H1 (cell line): Measurements from ENCODE around the gene SERGEF. TPM values are rescaled to one million over a fixed set of nuclear protein-coding genes. Genes with fewer than 3 reads are reported as not detected.

Source experiments
- BCL11A ChIP-seq, 2 experiments: IDR thresholded peaks; one replicate each; pipeline ENCODE4 v1.6.1; 2011; ENCODE audit warnings: low read depth in 2 of 2, low read length in 2 of 2, mild to moderate bottlenecking in 2 of 2
- BRCA1 ChIP-seq: IDR thresholded peaks from 2 replicates; pipeline ENCODE4 v1.6.1; 2012; ENCODE audit warnings: low read depth, low read length, improper control_type of control experiment
- CHD7 ChIP-seq: fragments of 300-600 bp; sonication (generic); IDR thresholded peaks from 2 replicates; pipeline ENCODE4 v1.7.1; 2012; ENCODE audit warnings: low read length, moderate library complexity, mild to moderate bottlenecking, inconsistent platforms; ENCODE audit not compliant: insufficient replicate concordance
- CTCF ChIP-seq, 3 experiments: IDR thresholded peaks; 1 replicate in 2 of 3; 2 replicates in 1 of 3; pipeline versions ENCODE4 v1.5.1 to v1.6.1; 2011; ENCODE audit warnings: low read length in 3 of 3, mild to moderate bottlenecking in 3 of 3, inconsistent platforms in 2 of 3, low read depth in 1 of 3, moderate library complexity in 1 of 3; ENCODE audit not compliant: insufficient read depth in 1 of 3; ENCODE audit errors: control extremely low read depth in 1 of 3
- JUN ChIP-seq: IDR thresholded peaks from 2 replicates; pipeline ENCODE4 v1.6.1; 2011; ENCODE audit warnings: low read depth, mild to moderate bottlenecking, improper control_type of control experiment, low read length
- NANOG ChIP-seq: IDR thresholded peaks from 2 replicates; pipeline ENCODE4 v1.6.1; 2011; ENCODE audit warnings: low read length, low read depth, mild to moderate bottlenecking, inconsistent platforms; ENCODE audit not compliant: insufficient read depth, poor library complexity, severe bottlenecking
- RBBP5 ChIP-seq: IDR thresholded peaks from 2 replicates; pipeline ENCODE4 v1.7.1; 2012; ENCODE audit warnings: low read depth, mild to moderate bottlenecking, inconsistent platforms, low read length, moderate library complexity, borderline replicate concordance
- SP2 ChIP-seq: IDR thresholded peaks from 2 replicates; pipeline ENCODE4 v1.6.1; 2012; ENCODE audit warnings: mild to moderate bottlenecking, low read length, inconsistent platforms
- SRF ChIP-seq: IDR thresholded peaks from 2 replicates; pipeline ENCODE4 v1.6.1; 2011; ENCODE audit warnings: mild to moderate bottlenecking, low read depth, low read length, moderate library complexity
- TEAD4 ChIP-seq: IDR thresholded peaks from 2 replicates; pipeline ENCODE4 v1.6.1; 2012; ENCODE audit warnings: low read depth, low read length, inconsistent platforms, mixed read lengths
- polyA plus RNA-seq, 7 experiments: library from polyadenylated mRNA; depleted of rRNA in 3 of 7; stranded (reverse) in 5 of 7; unstranded in 2 of 7; fragments of >200 nt in 5 of 7; fragments of 200-250 nt in 2 of 7; gene quantifications; 1 replicate in 5 of 7; 2 replicates in 1 of 7; 4 replicates in 1 of 7; pipeline versions ENCODE4 v1.2.1 to v1.2.3, GENCODE V29; 2011 to 2013; ENCODE audit warnings: missing spikeins in 2 of 7, mixed read lengths in 2 of 7
- total RNA-seq: library from RNA; stranded (reverse); fragmentation: NEBNext Ultra II Directional; extraction: Animal tissue kit (Norgen Biotek cat#: 25700); gene quantifications from 2 replicates; pipeline ENCODE4 v1.2.1, GENCODE V29; 2021

The SERGEF gene
- total and polyA plus RNA-seq, 2 of the 8 experiments (the other 6 are each of a cell fraction or from before 2014, with no cell fraction given), result 16.6 to 28.8 TPM

GRCh38 chr11:17773674-17774073 is 239.2 kb downstream of the SERGEF start (continued):
- TF ChIP-seq CHD7, result no peak
- TF ChIP-seq SRF, result no peak
- no peak for TF ChIP-seq RBBP5
- no peak for TF ChIP-seq BRCA1
- no peak for TF ChIP-seq BCL11A (IDR thresholded peaks at IDR 0.05; ENCODE audit: low read depth in 2 of 2, low read length in 2 of 2)
- no peak for TF ChIP-seq SP2
- no peak for TF ChIP-seq NANOG
- TF ChIP-seq JUN, result no peak
- TF ChIP-seq CTCF (IDR thresholded peaks at IDR 0.05; ENCODE audit: control extremely low read depth in 1 of 3, insufficient read depth in 1 of 3, low read depth in 1 of 3, low read length in 3 of 3), result no peak
- TF ChIP-seq TEAD4, result no peak
- TF ChIP-seq, all 59 proteins: peak for 0
